ENCODE results near the gene LDLRAP1.

The LDLRAP1 gene

DNA sequence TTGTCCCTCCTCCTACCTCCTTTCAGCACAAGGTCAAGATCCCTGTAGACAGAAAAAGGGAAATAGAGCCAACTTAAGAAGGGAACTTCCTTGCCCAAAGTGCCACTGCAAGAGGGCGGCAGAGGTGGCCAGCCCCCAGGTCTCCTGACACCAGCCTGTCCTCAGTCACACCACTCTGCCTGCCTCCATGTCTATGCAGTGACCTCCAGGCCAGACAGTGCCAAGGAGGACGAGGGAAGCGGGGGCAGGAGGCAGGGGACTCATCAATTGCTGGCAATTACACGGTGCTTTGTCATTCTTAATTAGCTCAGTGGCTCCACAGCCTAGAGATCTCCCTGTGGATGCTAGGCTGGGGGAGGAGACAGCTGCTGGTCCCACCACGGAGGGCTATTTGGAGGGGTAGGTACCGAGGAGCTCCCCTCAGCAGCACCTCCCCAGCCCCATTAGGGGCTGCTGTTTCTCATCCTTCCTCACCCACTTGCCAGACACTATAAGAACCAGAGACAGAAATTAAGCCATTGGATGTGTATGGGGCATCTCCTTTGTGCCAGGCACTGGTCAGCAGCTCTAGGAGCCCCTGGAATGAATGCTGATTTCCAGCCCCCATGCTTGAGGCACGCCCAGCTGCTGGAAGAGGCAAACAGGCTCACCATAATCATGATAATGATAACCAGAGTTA lies 6.1 kb upstream of the LDLRAP1 start:
- no peak overlapping the region for H3K4me3 ChIP-seq (ENCODE audit: control insufficient read depth, low read depth, low read length)
- TF ChIP-seq, protein P1, sequence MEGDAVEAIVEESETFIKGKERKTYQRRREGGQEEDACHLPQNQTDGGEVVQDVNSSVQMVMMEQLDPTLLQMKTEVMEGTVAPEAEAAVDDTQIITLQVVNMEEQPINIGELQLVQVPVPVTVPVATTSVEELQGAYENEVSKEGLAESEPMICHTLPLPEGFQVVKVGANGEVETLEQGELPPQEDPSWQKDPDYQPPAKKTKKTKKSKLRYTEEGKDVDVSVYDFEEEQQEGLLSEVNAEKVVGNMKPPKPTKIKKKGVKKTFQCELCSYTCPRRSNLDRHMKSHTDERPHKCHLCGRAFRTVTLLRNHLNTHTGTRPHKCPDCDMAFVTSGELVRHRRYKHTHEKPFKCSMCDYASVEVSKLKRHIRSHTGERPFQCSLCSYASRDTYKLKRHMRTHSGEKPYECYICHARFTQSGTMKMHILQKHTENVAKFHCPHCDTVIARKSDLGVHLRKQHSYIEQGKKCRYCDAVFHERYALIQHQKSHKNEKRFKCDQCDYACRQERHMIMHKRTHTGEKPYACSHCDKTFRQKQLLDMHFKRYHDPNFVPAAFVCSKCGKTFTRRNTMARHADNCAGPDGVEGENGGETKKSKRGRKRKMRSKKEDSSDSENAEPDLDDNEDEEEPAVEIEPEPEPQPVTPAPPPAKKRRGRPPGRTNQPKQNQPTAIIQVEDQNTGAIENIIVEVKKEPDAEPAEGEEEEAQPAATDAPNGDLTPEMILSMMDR (IDR thresholded peaks at IDR 0.05; ENCODE audit: control insufficient read depth, insufficient read depth, low read depth, low read length, missing control alignments) = no peak
- DNase-seq (ENCODE audit: low read depth) = no peak

DNA sequence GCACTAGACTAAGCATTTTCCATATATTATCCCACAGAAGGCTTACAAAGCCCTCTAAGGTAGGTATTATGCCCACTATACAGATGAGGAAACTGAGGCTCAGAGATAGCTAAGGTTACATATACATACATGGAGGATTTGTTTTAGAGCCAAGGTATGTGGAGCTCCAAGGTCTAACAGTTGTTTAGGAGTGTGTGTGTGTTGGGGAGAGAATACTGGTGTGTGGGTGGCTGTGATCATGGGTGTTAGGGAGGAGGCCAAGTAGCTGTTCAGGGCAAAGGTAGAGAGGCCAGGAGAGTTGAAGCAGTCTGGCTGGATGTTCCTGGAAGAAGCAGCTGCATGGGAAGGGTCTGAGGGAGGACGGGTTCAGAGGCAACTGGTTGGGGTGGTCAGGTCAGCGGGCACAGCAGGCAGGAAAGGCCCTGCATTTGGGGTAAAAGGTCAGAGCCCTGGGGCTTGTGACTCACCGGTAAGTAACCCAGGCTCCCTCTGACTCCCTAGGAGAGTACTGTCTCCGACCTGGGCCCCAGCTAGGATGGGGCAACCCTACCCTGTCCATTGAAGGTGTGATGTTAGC lies 5.1 kb upstream of the LDLRAP1 start:
- H3K4me3 ChIP-seq (ENCODE audit: control insufficient read depth, low read depth, low read length) = no peak overlapping the region
- TF ChIP-seq, protein P1 (IDR thresholded peaks at IDR 0.05; ENCODE audit: control insufficient read depth, insufficient read depth, low read depth, low read length, missing control alignments) = no peak
- DNase-seq (ENCODE audit: low read depth) = no peak

DNA sequence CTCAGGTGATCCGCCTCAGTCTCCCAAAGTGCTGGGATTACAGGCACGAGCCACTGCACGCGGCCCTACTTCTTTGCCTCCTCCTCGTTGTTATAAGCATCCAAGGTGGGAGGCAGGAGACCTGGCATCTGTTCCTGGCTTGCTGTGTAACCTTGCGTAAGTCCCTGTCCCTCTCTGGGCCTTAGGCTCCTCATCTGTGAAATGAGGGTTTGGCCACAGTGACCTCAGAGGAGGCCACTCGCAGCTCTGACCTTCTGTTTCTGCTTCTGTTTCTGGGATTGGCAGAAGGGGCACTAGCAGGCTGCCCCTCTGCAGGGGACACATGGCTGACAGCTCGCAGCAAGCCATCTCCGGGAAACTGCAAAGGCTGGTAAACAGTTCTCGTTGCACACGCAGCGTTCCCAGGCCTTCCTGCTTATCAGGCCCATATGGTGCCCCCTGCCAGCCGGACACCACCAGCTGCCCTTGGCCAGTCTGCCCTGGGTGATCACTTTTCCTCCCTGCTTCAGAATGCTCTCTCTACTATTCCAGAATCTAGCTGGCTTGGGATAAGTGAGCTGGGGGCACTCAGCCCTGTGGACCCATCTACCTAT lies 2.6 kb upstream of the LDLRAP1 start:
- no peak overlapping the region for H3K4me3 ChIP-seq (ENCODE audit: control insufficient read depth, low read depth, low read length)
- DNase-seq (ENCODE audit: low read depth) = no peak
- TF ChIP-seq, protein P1 (IDR thresholded peaks at IDR 0.05; ENCODE audit: control insufficient read depth, insufficient read depth, low read depth, low read length, missing control alignments) = no peak

DNA sequence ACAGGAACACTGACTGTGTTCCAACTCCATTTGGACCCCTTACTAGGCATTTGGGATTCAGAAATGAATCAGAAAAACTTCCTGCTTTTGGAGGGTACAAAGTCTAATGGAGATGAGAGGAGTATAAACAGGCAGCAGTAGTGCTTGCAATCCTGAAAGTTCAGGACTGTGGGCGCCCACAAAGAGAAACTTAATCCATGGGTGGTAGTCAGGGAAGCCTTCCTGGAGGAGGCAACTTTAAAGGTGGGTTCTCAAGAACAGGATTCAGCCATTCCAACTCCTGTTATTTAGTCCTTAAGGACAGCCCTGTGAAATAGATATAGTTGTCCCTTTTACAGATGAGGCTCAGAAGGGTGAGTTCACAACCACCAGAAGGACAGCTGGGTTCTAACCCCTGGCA lies 2.0 kb upstream of the LDLRAP1 start:
- DNase-seq (ENCODE audit: low read depth) = no peak
- H3K4me3 ChIP-seq (ENCODE audit: control insufficient read depth, low read depth, low read length) = no peak overlapping the region
- TF ChIP-seq, protein P1 (IDR thresholded peaks at IDR 0.05; ENCODE audit: control insufficient read depth, insufficient read depth, low read depth, low read length, missing control alignments) = no peak

DNA sequence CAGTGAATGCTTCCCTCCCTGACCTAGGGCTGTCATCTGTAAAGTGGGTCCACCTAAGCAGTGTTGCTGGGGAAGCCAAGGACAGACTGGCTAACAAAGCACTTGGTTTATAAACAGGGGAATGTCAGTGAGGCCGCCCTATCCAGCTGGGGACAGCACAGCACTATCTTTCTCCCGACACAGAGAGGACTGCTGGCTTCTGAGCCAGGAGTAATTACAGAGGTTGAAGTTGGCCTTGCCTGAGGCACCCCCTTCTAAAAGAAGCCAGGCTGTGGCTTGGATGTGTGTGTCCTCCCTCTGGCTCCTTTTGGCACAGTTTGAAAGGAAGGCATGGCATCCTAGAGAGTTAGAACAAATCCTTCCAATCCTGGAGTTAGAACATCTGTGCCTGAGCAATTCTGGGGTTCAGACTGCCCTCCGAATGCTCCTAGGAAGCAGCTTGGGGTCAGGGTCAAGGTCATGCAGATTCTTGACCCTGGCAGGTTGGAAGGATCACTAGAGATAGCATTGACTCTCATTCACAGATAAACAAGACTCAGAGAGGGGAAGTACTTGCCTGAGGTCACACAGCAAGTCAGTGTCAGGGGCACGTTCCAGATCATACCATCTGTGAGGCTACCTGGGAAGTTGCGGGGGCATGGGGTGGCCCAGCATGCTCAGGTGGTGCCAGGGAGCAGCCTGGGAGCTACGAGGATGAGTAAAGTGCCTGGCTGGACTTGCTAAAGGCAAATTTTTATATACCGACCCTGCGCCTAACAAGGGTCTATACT lies 1.3 kb upstream of the LDLRAP1 start:
- DNase-seq (ENCODE audit: low read depth) = no peak
- TF ChIP-seq, protein P1 (IDR thresholded peaks at IDR 0.05; ENCODE audit: control insufficient read depth, insufficient read depth, low read depth, low read length, missing control alignments) = no peak

DNA sequence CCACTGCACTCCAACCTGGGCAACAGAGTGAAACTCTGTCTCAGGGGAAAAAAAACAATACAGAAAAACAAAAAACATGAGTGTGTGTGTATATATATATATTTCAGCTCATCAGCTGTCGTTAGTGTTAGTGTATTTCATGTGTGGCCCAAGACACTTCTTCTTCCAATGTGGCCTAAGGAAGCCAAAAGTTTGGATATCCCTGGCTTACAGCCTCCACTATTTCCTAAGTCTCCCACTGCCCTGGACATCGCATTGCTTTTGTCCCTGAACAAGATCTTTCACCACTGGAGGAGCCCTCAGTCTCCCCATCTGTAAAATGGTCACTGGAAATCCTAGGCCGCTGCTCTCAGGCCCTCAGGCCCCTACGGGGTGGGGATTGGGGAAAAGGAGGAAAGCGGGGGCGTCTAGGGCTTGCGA lies 391 bp upstream of the LDLRAP1 start:
- TF ChIP-seq, protein P1 (IDR thresholded peaks at IDR 0.05; ENCODE audit: control insufficient read depth, insufficient read depth, low read depth, low read length, missing control alignments) = no peak
- no peak for DNase-seq (ENCODE audit: low read depth)
- no peak overlapping the region; the same call in 1 of the 2 replicates for H3K4me3 ChIP-seq (ENCODE audit: control insufficient read depth, low read depth, low read length)

More for the DNA sequence above, 1.3 kb upstream of the LDLRAP1 start:
- no peak overlapping the region for H3K4me3 ChIP-seq (ENCODE audit: control insufficient read depth, low read depth, low read length)

All from AG09309 (cell line).